Stimulated activated CD8-positive, alpha-beta memory T cell treated with anti-CD3 and anti-CD28 coated beads, Interleukin-12 subunit alpha, Interleukin-12 subunit beta, amount 100 ng/mL, for 1 hour (primary cell): Measurements from ENCODE around the gene POT1.

Source experiments
- DNase-seq: peaks from one replicate; pipeline ENCODE4 v3.0.0-alpha.2; 2020; ENCODE audit warnings: low read depth

Gene POT1

DNA sequence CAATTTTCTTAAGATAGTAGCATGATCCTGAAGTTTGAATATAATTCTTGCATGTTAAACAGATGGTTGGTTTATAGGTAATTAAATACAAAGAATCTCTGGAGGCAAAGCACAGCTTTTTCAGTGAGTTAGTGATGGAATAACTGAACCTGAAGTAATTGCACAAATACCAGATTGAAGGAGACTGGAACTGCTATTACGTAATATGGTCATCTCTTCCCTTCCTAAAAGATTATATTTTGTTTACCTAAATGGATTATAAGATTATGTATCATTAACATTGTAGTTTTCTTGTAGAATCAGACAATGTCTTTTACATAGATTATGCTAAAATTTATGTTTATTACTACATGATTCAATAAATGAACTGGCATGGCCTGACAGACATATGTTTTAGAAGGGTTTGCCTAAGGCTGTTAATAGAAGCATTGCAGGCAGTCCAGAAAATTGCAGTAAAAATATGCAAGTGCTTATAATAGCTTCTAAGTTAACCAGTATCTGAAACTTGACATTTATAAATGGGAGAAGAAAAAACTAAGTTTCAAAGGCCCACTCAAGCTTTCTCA lies 128.2 kb downstream of the POT1 start:
- DNase-seq, result no peak

GRCh38 chr7:124800386-124800785 lies 129.2 kb downstream of the POT1 start:
- no peak for DNase-seq

DNA sequence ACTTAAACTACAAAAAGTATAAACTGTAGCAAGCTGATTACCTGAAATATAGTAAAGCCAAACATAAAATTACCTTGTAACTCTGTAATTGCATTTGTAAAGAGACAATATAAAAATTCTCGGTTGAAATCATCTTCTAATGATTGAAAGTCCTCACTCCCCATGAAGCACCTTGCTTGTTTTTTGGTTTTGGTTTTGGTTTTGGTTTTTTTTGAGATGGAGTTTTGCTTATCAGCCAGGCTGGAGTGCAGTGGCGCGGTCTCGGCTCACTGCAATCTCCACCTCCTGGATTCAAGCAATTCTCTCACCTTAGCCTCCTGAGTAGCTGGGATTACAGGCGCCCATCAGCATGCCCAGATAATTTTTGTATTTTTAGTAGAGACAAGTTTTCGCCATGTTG lies 130.2 kb downstream of the POT1 start:
- DNase-seq, result no peak

DNA sequence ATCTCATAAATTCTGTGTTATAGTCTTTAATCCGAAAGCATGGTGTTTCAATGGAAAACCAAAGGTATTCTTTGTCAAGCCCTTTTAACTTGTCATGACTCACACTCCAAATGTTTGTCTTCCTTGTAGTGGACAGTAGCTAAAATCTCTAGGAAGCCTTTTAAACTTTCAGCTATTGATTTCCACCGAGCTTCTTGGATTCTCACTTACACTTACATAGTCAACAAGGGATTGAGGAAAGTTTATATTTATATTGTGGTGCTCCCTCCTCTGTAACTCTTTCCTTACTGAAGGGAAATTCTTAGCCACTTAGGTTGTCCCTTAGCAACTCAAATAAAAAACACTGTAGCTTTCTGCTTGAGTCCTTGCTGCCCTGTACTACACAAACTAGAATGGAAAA lies 132.9 kb downstream of the POT1 start:
- no peak for DNase-seq

DNA sequence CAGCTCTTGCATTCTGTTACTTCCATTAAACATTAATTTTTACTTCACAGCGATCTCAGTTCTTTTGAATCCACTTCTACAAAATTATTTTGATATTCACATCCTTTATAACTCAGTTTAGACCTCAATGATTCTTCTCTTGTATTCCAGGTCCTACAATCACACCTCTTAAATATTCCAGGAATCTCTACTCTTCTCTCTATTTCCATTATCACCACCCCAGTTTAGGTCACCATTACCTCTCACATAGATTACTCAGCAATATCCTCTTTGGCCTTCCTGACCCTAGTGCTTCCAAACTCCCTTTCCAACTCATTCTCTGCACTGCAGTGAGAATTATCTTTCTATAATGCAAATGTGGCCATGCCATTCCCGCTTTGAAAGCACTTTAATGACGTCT lies 136.9 kb downstream of the POT1 start:
- DNase-seq, result no peak

GRCh38 chr7:124792002-124792401 lies 137.6 kb downstream of the POT1 start:
- no peak for DNase-seq

- DNase-seq, result no peak
Measured at GRCh38 chr7:124791426-124791825, 138.2 kb downstream of the POT1 start.

DNA sequence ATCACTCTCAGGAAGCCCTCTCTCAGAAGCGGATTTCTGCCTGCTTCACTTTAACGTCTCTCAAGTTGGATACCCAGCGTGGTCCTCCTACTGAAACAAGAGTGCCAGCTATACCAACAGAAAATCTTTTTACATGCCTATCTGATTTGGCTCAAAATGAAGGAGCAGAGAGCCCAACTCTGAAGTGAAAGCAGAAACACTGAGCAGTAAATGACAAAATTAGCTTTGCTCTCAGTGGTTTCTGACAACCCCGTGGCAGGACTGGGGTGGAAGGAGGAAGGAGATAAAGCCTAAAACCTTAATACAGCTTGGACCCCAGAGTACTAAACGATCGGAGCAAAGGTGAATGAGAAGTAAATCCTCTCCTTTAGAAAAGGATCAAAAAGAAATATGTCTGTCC lies 139.0 kb downstream of the POT1 start:
- no peak for DNase-seq

- no peak for DNase-seq
Measured at GRCh38 chr7:124785994-124786393, 143.6 kb downstream of the POT1 start.

GRCh38 chr7:124784879-124785818 lies 144.5 kb downstream of the POT1 start:
- DNase-seq, result no peak

DNA sequence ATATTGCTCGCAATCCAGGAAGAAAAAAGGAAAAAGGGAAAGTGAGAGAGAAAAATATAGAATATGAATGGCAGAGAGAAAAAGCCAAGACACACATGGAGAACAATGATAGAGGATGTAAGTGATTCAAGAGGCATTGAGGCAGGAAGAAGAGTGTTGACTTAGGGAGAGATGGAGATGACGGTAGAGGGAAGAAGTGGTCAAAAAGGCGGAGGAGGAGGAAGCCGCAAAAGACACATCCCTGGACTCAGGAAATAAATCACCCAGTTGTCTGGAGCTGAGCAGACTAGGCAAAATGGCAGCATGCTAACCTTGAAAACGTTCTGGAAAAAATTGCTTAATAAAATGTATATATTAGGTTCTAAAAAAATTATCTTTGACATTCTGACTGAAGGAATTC lies 146.4 kb downstream of the POT1 start:
- DNase-seq, result no peak

DNA sequence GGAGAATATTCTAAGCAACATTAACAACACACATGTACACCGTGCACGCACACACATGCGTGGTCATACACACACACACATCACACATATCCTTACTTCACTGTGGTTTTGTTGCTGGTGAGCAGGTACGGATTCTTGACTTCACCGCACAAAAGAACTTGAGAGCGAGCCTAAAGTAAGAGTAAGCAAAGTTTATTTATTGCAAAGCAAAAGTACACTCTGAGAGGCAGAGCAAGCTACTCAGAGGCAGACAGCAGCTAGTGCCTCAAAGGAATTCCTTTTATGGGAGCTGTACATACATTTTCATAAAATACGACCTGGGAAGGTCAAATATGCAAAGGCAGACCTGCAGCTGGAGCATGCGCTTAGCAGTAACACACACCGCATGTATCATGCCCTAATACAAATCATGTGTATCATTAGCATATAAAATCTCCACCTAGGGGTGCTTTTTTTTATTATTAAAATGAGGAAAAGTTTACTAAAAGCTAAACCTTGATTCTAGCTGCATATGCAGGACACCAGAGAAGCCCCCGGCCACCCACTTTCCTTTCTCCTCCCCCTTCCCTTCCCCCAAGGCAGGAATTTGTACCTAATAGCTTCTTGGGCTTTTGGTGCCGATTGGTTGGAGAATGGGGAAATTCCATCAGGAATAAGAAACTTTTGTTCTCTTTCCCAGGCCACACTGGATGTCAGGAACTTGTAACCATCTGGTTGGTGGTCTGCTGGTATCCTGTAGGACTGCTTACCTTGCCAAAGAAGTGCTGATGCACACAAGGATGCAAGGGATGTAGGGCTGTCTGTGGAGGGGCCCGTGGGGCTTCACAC lies 147.5 kb downstream of the POT1 start:
- no peak for DNase-seq

- DNase-seq, result no peak
Measured at GRCh38 chr7:124781418-124781817, 148.2 kb downstream of the POT1 start.

DNA sequence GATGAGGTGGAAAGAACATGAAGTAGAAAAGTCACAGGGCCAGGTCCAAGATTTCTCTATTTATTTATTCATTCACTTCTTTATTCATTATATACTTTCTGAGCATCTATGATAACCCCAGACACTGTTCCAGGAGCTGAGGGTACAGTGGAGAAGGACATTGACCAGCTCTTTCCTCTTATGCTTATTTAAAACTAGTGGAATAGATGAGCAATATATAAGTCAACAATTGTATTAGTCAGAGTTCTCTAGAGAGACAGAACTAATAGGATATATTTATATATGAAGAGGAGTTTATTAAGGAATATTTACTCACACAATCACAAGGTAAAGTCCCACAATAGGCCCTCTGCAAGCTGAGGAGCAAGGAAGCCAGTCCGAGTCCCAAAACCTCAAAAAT lies 149.0 kb downstream of the POT1 start:
- DNase-seq, result no peak

DNA sequence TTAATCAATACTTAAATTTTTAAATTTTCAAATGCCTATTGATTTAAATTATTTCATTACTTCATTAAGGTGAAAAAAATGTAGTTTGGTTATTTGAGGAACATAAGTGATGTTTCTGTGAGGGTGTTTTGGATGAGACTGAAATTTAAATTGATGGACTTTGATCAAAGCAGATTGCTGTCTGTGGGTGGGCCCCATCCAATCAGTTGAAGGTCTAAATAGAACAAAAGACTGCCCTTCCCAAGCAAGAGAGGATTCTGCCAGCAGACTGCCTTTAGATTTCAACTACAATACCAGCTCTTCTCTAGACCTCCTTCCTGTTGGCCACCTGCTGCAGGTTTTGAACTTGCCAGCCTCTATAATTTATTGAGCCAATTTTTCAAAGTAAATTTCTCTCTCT lies 149.6 kb downstream of the POT1 start:
- DNase-seq, result no peak

GRCh38 chr7:124779620-124780019 lies 150.0 kb downstream of the POT1 start:
- DNase-seq, result no peak

DNA sequence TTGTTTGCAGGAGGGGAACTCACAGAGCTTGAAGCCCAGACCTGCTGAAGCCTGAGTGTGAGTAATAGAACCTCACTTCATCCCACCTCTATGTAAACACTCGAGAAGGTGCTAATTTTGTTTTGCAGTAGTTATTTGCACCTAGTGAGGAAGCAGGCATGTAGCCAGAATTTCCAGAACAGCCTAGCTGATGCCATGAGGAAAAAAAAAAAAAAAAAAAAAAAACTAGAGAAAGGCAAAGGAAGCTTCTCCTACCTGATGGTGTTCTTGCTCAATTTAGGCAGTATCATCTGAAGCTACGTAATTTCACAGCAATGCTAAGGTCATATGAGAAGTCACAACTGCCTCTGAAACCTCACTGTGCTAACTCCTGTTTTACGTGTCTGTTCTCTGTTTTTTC lies 150.4 kb downstream of the POT1 start:
- no peak for DNase-seq

GRCh38 chr7:124777268-124777667 lies 152.4 kb downstream of the POT1 start:
- no peak for DNase-seq

GRCh38 chr7:124776153-124776552 lies 153.5 kb downstream of the POT1 start:
- DNase-seq, result no peak

DNA sequence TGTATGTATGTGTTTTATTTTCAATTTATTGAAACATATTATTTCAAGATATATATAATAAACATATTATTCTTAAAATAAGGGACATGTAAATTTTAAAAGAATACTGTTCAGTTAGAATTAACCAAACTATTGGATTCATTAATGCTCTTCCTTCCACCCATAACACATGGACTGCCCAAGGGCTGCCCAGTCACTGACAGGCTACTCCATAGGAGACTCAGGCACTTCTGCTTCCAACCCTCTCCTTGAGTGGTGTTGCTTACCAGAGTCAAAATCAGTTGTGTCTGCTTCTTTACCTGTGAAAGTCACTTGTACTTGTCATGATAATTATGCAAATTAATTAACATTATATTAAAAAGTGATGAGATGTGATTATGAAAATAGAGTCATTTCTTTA lies 154.2 kb downstream of the POT1 start:
- DNase-seq, result no peak

DNA sequence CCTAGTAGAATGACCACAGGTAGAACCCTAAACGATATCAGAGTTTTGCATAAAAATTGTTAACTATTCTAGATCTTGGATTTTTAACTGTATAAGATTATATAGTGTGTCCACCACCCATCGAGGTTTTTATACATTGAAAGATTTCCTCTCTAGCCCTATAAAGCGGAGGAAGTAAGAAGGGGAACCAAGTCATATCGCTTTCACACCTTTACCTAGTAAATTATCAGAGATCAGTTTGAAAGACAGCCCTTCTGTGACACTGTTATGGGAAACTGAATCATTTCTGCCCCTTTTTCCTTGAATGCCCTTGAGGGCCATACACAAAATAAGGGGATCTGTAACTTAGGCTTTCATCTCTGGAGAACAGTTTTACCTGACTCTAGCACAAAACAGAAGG lies 155.7 kb downstream of the POT1 start:
- DNase-seq, result no peak

DNA sequence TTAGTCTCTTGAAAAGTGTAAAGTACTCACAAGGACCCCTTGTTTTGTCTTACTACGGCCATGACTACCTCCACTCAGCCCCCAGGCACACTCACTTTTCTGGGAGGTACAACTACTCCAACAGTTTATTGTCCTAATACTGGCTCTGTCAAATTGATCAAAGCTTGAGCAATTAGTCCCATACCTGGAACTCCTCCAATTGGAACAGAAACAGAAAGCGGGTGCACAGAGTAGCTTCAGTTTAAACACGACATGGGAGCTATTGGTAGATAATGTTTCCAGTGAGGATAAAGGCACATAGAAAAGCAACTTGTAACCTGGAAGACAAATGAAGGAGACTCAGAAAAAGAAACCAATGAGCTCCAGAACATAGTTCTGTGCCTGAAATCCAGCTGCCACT lies 156.3 kb downstream of the POT1 start:
- no peak for DNase-seq
